Stimulated activated CD4-positive, alpha-beta T cell treated with anti-CD3 and anti-CD28 coated beads, Interleukin-12 subunit alpha, Interleukin-12 subunit beta, amount 100 ng/mL, for 4 hours (primary cell): ENCODE measurements around the gene TXNDC17.
"Not testable (repeated sequence)": the region's sequence is repeated elsewhere in the genome, so short reads cannot be mapped to it uniquely, and the experiment has no call there.

Experiments
- DNase-seq: peaks from one replicate; pipeline ENCODE4 v3.0.0-alpha.2; 2020

Gene TXNDC17

DNA sequence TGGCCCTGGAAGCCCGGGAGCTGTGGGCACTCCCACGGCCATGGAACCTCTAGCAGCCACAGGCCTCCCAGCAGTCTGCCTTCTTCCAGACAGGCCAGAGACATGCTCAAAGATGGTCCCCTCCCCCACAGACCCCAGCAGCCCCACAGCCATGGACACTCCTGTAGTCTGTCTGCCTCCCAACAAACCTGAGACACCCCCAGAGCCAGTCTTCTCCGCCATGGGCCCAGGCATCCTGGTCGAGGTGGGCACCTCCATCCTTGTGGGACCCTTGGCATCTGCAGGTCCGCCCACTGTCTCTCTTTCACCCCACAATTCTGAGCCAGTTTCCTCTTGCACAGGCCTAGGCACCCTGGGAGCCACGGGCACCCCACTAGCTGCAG, 3.4 kb upstream of the TXNDC17 start:
- DNase-seq: no peak

DNA sequence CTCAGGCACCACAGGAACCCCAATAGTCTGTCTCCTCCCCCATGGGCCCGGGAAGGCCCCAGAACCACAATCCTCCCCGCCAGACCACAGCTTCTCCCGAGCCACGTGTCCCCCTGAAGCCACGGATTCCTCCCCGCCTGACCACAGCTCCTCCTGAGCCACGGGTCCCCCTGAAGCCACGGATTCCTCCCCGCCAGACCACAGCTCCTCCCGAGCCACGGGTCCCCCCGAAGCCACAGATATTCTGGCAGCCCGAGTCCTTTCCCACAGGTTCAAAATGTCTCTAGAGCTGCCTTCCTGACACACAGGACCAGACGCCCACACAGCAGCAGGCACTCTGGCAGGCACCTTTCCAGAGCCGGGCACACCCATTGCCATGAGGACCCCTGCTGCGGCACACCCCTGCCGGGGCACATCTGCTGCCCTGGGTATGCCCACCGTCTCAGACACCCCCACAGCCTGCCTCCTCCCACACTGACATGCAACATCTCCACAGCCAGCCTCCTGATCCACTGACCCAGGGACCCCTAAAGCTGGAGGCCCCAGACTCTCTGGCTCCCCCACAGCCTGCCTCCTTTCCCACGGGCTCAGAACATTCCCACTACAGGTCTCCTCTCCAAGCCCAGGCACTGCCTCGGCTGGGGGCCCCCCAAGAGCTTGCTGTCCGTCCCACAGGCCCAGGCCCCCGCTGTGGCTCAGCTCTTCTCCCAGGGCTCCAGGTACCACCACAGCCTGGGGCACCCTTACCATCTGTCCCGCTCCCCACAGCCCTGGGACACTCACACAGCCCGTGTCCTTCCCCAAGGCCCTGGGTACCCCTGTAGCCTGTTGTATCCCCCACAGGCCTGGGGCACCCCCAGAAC, 2.6 kb upstream of the TXNDC17 start:
- DNase-seq: no peak

DNA sequence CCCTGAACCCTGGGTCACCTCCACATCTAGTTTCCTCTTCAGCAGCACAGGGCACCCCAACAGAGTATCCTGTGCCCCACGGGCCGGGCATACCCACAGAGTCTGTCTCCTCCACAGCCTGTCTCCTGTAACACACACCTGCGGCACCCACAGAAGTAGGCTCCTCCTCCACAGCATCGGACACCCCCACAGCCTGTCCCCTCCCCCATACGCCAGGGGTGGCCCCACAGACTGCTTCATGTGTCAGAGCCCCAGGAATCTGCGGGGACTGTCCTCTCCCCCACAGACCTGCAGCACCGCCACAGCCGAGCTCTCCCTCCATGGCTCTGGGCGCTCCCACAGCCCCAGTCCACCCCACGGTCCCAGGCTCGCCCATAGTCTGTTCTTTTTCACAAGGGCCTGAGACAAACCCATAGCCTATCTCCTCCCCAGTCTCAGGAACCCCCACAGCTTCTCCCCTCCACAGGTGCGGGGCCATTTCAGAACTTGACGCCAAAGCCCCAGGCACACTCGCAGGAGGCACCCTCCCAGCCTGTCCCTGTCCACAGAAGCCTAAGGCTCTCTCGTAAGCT, 1.8 kb upstream of the TXNDC17 start:
- no peak for DNase-seq

DNA sequence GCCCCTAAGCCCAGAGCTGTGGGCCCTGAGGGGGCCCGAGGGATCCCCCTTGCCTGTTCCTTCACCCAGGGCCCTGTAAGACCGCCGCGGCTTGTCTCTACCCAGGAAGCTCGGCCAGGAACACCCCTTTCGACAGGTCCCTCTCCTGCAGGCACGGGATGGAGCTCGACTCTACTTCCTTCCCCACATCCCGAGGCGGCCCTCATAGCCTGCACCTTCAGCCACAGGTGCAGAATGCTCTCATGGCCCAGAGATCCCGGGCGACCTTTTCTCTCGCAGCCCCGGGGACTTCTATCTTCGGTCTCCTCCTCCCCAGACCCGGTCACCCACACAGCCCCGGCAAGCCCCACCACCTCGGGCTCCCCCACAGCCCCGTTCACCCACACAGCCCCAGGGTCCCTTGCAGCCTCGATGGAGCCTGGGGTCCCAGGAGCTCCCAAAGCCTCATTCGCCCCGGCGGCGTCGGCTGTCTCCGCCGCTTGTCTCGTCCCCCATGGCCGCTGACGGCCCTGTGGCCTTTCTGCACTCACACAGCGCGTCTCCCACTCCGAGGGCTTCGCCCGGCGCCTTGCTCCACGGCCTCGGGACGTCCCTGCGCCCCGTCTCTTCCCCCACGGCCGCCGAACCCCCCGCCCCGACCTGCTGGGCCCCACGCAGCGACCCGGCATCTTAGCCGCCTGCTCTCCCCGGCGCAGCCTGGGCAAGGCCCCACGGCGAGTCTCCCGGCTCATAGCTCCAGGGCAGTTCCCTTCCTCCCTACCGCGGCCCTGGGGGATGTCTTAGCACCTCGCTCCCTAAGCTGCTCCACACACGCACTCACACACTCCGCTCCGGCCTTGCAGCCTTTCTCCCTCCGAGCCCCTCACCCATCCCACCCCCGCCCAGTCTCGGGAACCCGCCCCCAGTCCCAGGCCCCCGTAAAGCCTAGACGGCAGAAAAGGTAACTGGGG, 999 bp upstream of the TXNDC17 start:
- peak; percentile 33 for DNase-seq

DNA sequence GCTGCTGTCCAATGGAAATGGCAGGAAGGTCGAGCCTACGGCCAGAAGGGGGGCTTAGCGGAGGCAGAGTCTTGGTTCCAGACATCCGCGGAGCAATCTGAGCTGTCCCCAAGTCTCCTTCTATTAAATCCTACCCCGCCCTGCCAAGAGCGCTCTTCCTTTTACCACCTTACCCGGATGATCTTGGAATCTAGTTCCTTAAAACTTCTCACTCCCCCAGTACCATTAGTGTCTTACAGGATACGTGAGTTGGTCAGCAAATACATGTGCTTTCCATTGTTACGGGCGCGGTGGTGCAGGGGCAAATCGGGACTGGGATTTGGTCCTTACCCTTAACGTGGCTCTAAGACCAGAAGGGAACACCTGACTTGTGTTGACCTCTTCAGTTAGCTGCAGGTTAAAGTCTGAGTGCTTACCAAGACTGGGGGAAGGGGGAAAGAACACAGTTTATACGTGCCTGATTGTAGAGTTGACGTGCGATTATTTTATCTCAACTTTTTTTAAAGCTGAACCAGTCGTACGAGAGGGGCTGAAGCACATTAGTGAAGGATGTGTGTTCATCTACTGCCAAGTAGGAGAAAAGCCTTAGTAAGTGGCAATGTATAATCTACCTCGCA, 495 bp downstream of the TXNDC17 start:
- DNase-seq: no peak

DNA sequence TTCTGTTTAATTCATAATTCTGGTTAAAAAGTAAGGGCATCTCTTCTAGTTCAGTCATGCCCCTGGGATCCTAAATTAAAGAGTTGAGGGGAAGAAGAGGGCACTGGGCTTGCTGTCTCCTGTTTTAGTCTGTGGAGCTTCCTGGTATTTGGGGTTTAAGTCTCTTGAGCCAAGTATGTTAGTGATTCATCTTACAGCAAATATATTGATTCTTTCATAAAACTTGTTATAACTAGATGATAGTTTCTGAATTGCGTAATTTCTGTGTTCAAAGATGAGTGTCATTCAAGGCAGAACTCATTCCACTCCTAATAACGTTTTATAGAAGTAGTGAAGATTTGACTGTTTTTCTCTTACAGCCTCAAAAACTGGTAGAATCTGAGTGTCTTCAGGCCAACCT, 1.7 kb downstream of the TXNDC17 start:
- DNase-seq: no peak

DNA sequence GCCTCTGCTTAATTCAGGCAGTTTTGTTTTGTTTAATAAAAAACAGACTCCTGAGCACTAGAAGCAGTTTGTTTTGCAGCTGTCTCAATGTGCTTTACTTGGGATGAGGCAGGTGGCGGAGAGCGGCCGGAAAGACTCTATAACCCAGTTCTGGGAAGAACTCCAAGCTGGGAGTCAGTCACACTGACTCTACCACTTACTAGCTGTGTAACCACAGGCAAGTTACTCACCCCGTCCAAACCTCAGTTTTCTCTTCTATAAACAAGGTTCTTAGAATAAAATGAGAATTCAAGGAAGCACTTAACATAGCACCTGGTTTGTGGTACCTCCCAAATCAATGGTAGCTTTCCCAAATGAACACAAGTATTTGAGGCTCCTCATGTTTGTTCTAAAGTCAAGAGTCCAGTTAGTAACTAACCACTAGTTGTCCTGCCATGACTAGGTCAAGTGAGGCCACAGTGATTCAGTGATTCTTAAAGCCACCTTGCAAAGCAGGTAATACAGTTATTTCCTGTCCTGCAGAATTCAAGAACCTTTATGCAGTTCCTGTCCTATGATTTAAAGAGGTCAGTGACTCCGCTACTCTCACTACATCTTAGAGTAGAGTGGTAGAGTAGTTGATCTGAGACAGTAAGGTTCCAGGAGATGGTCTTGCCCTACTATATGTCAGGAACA, 2.7 kb downstream of the TXNDC17 start:
- no peak for DNase-seq

DNA sequence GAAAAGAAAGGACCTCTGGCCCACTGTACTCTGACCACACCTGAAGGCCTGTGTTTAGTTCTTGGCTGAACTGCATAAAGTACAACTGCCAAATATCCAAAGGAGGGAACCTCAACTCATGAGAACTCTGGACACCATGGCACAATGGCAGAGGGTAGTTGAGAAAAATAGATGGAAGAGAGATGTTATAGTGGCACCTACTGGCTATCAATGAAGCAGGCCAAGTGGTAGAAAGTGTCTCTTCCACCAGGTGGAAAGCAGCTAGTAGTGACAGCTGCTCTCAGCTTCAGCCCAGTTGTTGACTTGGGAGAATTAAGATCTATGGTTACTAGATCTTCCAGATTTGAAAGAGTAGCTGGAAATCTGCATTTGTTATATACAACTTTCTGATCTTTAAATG, 7.3 kb downstream of the TXNDC17 start:
- no peak for DNase-seq

DNA sequence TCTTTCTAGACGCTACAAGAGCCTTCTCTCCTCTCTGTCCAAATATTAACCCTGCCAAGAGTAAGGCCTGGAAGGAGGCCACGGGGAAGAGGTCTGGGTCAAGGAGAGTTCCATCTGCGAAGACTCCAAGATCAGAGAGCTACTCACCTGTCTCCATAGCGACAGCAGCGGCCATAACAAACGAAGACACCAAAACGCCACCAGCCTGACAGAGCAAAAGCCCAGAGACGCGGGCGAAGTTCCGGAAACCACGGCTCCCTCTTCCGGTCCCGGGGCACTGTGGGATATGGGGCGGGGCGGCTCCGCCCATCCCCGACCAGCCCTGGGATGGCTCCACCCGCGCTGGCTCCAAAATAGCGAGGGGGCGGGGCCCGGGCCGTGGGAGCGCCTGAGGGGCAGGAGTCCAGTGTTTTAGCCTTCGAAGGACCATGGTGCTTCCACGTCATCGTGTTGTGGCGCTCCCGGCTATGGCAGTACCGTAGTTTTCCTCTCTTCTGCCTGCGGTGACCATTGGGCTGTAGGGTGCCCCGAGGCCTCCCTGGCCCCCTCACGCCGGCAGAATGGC, 10.6 kb downstream of the TXNDC17 start, which contains the start of the genes C17orf100 and MED31:
Gene C17orf100 (plus strand): TSS at position 409 of the 565 bp plus-strand sequence. CDS start 152 bp downstream, at position 561.
Gene MED31 (minus strand): TSS at position 252 of the 565 bp plus-strand sequence. CDS start 77 bp downstream, at position 175.
- peak; percentile 93 for DNase-seq

DNA sequence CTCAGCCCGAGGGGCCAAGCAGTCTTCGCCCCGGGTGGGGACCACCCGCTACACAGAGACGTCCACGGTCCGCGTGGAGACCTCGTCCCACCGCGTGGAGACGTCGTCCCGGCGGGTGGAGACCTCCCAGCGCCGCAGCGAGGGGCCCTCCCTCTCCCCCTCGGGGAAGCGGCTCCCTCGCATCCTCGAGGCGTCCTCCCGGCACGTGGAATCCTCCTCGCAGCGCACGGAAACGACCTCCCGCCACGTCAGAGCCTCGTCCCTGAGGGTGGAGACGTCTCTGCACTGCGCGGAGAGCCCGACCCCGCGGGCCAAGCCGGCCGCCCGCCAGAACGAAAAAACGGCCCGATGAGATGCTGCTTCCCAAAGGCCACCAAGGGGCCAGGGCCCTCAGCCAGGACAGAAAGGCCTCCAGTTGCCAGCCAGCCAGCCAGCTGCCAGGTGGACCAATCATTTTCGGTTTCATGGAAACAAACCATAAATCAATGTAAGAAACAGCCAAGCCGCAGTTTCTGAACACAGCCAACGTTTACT, 11.1 kb downstream of the TXNDC17 start:
- peak; percentile 24 for DNase-seq

DNA sequence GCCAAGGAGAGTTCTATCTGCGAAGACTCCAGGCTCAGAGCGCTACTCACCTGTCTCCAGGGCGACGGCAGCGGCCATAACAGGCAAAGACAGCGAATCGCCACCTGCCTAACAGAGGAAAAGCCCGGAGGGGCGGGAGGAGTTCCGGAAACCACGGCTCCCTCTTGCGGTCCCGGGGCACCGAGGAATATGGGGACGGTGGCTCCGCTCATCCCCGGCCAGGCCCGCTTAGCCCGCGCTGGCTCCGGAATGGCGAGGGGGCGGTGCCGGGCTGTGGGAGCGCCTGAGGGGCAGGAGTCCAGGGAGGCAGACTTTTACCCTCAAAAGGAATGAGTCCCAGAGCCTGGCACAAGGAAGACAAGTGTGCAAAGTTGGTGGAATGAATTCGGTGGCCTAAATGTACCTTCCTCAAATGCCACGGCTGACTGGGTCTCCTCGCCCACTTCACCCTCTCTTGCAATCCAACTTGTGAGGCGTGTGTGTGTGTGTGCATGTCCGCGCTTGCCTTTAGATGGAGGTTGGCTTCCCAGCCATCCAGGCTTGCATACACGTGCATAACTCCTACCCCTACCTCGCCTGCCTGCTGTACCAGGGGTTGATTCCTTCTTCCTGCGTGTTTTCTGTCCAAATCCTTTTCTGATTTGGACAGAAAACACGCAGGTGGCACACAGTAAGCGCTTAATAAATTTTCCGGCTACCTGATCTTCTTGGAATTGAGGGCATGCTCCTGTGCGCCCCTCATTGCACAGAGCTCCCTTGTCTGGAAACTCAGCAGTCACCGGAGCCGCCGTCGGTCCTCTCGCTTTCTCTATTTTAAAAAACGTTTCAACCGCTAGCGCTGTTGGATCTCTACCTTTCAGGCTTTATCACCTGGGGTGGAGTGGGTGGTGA, 14.2 kb downstream of the TXNDC17 start:
- no peak for DNase-seq

DNA sequence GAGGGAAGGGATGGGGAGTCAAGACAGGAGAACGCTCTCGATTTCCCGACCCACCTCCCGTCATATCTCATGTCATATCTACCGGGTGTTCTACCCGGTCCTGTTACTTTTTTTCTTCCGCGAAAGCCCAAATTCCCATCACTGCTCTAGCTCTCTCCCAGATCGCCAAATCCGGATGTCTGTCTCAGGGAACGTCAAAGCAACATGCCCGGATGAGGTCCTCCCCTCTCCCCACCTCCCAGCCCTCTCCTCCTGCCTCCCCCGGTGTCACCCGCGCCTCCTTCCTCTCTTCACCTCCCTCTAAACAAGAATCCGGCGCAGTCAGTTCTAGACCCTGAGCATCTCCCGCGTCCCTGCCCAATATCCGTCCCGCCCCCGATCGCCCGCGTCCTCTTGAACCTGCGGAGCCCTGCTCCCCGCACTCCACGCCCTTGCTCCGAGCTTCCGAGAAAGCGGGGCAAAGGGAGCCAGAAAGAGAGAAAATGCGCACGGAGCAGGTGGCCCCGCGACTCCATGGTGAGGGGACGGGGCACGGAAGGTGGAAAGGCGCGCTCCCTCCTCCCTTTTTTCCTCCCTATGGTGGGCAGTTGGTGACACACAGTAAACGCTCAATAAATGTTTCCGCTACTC, 15.0 kb downstream of the TXNDC17 start:
- DNase-seq: not testable (repeated sequence)

DNA sequence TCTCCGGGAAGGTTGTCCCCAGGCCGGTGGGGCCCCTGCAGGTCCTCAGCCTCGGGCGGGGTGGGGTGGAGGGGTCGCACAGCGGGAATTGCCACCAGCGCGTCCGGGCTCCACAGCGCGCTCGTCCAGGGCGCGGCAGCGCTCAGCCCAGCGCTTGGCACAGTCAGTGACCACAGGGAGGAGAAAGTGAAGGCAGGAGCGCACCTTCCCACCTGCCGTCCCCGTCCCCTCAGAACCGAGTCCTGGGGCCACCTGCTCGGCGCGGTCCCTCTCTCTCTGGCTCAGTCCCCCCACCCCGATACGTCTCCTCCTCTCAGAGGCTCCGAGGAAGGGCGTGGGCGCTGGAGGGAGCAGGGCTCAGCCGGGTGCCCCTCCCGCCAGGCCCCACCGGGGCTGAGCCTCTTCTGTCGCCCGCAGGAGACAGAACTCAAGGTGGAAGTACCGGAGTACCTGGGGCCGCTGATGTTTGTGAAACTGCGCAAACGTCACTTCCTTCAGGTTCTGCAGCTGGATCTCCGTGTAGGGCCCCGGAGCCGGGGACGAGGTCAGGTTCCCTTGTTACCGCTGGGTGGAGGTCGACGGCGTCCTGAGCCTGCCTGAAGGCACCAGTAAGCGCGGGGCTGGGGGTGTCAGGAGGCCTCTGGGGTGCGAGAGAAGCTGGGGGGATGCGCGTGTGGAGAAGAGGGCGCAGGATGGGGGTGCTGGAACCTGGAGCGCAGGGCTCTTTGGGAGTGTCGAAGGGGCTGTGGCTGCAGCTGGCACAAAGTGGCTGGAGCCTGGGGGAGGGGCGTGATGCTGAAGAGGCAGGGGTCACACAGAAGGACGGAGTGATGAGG, 16.2 kb downstream of the TXNDC17 start:
- DNase-seq: peak; percentile 55

DNA sequence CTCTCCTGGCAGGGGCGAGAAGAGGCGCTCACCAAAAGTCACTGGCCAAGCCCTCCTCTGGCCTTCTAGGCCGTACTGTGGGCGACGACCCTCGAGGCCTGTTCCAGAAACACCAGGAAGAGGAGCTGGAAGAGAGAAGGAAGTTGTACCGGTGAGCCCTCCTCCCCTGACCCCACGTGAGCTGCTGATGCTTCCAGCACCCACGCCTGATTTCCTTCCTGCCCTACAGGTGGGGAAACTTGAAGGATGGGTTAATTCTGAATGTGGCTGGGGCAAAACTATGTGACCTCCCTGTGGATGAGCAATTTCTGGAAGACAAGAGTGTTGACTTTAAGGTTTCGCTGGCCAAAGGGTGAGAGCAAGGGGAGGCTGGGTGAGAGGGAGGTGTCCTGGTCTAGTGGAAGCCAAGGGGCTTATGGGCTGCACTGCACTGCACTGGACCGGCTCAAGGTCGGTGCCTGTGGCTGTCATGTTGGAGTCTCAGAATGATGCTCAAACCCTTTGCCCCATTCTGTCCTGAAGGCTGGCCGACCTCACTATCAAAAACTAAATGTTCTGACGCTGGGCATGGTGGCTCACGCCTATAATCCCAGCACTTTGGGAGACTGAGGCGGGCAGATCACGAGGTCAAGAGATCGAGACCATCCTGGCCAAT, 16.9 kb downstream of the TXNDC17 start:
- no peak for DNase-seq

DNA sequence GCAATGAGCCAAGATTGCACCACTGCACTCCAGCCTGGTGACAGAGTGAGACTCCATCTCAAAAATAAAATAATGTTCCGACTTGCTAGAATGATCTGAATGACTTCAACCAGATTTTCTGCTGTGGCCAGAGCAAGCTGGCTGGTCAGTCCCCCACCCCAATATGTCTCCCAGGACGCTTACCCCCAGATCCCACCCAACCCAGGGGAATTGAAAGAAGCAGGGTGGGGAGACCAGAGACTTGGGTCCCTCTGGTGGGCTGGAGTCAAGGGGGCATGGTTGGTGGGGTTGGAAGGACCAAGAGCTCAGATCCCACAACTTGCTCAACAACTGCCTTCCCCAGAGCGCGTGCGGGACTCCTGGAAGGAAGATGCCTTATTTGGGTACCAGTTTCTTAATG, 17.6 kb downstream of the TXNDC17 start:
- not testable (repeated sequence) for DNase-seq

DNA sequence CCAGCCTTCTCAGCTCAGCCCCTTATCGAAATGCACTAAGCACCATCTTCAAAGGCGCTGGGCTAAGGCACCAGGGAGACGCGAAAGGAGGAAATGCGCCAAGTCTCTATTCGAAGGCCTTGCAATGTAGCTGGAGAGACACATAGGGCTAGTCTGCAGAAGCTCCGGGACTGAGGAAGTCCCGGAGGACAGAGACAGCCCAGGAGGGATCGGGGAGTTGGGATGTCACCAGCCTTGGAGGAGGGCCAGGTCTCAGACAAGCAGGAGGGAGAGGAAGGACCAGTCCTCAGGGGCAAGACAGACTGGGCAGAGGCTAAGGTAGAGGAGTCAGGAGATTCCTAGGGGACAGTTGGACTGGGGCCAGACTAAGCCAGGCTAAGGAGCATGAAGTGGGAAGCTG, 19.2 kb downstream of the TXNDC17 start:
- no peak for DNase-seq

DNA sequence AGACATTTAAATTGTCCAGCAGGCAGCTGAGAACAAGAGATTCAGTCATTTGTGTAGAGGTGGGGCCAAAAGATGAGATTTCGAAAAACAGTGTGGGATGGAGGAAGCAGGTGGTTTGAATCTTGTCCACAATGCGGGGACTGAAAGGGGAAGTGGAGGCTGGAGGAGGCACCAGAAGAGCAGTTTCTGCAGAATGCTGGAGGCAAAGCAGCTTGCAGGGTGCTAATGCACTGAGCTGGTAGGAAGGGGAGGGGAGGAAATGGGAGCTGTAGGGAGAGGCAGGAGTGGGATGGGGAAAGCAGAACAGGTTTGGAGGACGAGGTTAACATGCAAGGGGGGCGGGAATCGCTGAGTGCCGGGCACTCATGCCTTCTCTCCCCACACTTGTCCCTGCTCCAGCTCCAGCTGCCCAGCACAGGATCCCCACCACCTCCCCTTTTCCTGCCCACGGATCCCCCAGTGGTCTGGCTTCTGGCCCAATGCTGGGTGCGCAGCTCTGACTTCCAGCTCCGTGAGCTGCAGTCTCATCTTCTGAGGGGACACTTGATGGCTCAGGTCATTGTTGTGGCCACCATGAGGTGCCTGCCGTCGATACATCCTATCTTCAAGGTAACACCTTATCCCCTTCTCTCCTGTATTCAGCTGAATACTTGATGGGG, 20.1 kb downstream of the TXNDC17 start:
- DNase-seq: no peak

DNA sequence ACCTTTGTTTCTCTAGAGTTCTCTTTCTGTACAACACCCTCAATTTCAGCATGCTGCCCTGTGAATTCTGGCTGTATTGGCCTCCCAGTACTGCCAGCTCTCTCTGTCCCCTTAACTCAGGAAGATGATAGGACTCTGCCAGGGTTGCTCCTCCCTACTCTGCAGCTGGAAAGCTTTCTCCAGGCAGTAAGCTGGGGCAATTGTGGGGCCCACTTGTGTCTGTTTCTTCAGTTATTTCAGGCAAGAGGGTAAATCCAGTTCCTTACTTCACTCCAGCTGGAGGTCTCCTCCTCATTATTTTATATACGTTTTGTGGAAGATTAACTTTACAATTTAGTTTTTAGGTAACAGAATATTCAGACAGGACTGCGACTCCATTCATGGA, 20.6 kb downstream of the TXNDC17 start:
- DNase-seq: no peak
